OCI-LY7 (cell line): Measurements from ENCODE around the gene SPC24. TPM values are rescaled to one million over a fixed set of nuclear protein-coding genes. Genes with fewer than 3 reads are reported as not detected.
"Not testable (repeated sequence)": the region's sequence is repeated elsewhere in the genome, so short reads cannot be mapped to it uniquely, and the experiment has no call there.

Experiments
- BruUV-seq: library from RNA; stranded (reverse); fragments of 400-500 nt; replicated peaks from 2 replicates; lab custom pipeline; 2021; lab: Mats Ljungman, UMichigan
- CTCF ChIA-PET: fragments of 300-600 bp; sonication (Branson Sonifier 250); formaldehyde crosslinking; loops from one replicate; lab custom pipeline; 2022; ENCODE audit warnings: antibody characterized with exemption; ENCODE audit not compliant: unreplicated experiment; lab: Charles Lee
- POLR2A ChIA-PET: fragments of 300-600 bp; sonication (Branson Sonifier 250); formaldehyde crosslinking; loops from one replicate; lab custom pipeline; 2022; ENCODE audit warnings: antibody characterized with exemption; lab: Charles Lee
- DNase-seq: peaks from one replicate; pipeline ENCODE4 v3.0.0-alpha.2; 2015; ENCODE audit warnings: low spot score
- H2AFZ ChIP-seq: fragments of 200-600 bp; sonication (generic), shearing (Covaris generic); 2 replicates; pipeline ENCODE4 v1.6.1; 2014; ENCODE audit warnings: mild to moderate bottlenecking, antibody characterized with exemption, low read length, moderate library complexity
- H3K27ac ChIP-seq: fragments of 200-600 bp; sonication (generic); 2 replicates; pipeline ENCODE4 v1.5.1; 2014; ENCODE audit warnings: mixed run types, low read depth, mild to moderate bottlenecking, moderate library complexity, low read length, inconsistent platforms; ENCODE audit not compliant: poor library complexity, severe bottlenecking
- H3K36me3 ChIP-seq: fragments of 200-600 bp; sonication (generic); 2 replicates; pipeline ENCODE4 v1.6.1; 2014; ENCODE audit warnings: mild to moderate bottlenecking, antibody characterized with exemption, low read length, moderate library complexity, mixed read lengths; ENCODE audit not compliant: insufficient read depth
- H3K4me1 ChIP-seq: fragments of 200-600 bp; sonication (generic); 2 replicates; pipeline ENCODE4 v1.5.1; 2014; ENCODE audit warnings: mild to moderate bottlenecking, low read length; ENCODE audit not compliant: insufficient read depth, poor library complexity, severe bottlenecking
- H3K4me2 ChIP-seq: fragments of 200-600 bp; sonication (generic); 2 replicates; pipeline ENCODE4 v1.6.1; 2014; ENCODE audit warnings: mild to moderate bottlenecking, low read length
- H3K4me3 ChIP-seq: fragments of 200-600 bp; sonication (generic); 2 replicates; pipeline ENCODE4 v1.5.1; 2014; ENCODE audit warnings: mild to moderate bottlenecking, low read depth, low read length; ENCODE audit not compliant: poor library complexity, severe bottlenecking
- H3K79me2 ChIP-seq: fragments of 200-600 bp; sonication (generic); 2 replicates; pipeline ENCODE4 v1.6.1; 2016; ENCODE audit warnings: low read depth, mild to moderate bottlenecking, low read length, moderate library complexity, mixed read lengths; ENCODE audit not compliant: insufficient read depth
- H3K9me2 ChIP-seq: fragments of 200-600 bp; sonication (generic); 2 replicates; pipeline ENCODE4 v1.6.1; 2016; ENCODE audit warnings: mild to moderate bottlenecking, low read length, mixed read lengths; ENCODE audit not compliant: insufficient read depth
- H3K9me3 ChIP-seq: fragments of 200-600 bp; sonication (generic); 2 replicates; pipeline ENCODE4 v1.6.1; 2014; ENCODE audit warnings: mild to moderate bottlenecking, mixed run types, low read length, mixed read lengths
- H4K20me1 ChIP-seq: fragments of 200-600 bp; sonication (generic); 2 replicates; pipeline ENCODE4 v1.6.1; 2014; ENCODE audit warnings: mild to moderate bottlenecking, antibody characterized with exemption, low read length, moderate library complexity, mixed read lengths; ENCODE audit not compliant: insufficient read depth
- CTCF ChIP-seq: fragments of 200-600 bp; sonication (generic); conservative IDR thresholded peaks from 2 replicates; pipeline ENCODE4 v1.5.1; 2014; ENCODE audit warnings: mild to moderate bottlenecking, antibody characterized with exemption, low read length, moderate library complexity, mixed read lengths
- EZH2phosphoT487 ChIP-seq: fragments of 200-600 bp; sonication (generic); IDR thresholded peaks from 2 replicates; pipeline ENCODE4 v1.6.1; 2018; ENCODE audit warnings: low read depth, borderline replicate concordance, mild to moderate bottlenecking, mixed run types, antibody characterized with exemption, low read length, moderate library complexity, mixed read lengths
- intact Hi-C: fragments of 100-400 bp; cut with micrococcal nuclease; formaldehyde crosslinking; loops from one replicate; pipeline ENCODE4 v1.10.0; 2022; ENCODE audit not compliant: unreplicated experiment
- total RNA-seq, 2 experiments: library from RNA; depleted of rRNA in 1 of 2; stranded (reverse); fragments of >200 nt in 1 of 2; shearing (Covaris generic) in 1 of 2; gene quantifications; 2 replicates each; pipeline ENCODE4 v1.2.3, GENCODE V29; 2014 to 2022

The SPC24 gene
- total RNA-seq, 2 experiments from 2014 or later, result 133 to 184 TPM

GRCh38 chr19:11140896-11141295 is 14.7 kb downstream of the SPC24 start:
- Histone ChIP-seq H3K79me2 (no peaks in the 10 kb centered on the region), H4K20me1 (no peaks in the 10 kb centered on the region; the same call in 1 of the 2 replicates), H3K36me3 (peaks cover 22% of the 10 kb centered on the region), H3K27ac (no peak overlapping the region), H3K9me2 (no peaks in the 10 kb centered on the region), H3K4me1 (peaks cover 35% of the 10 kb centered on the region), H3K4me3 (no peak overlapping the region), H3K9me3 (no peaks in the 10 kb centered on the region), H2AFZ (no peak overlapping the region), H3K4me2 (no peak overlapping the region)
- intact Hi-C loops, result no loop called here
- no TSS peak for BruUV-seq
- POLR2A ChIA-PET, result no interaction called here
- CTCF ChIA-PET, result no interaction called here
- DNase-seq, result no peak
- TF ChIP-seq CTCF, result no peak
- no peak for TF ChIP-seq EZH2phosphoT487

- H3K4me2 ChIP-seq, H3K9me3 ChIP-seq, H3K4me3 ChIP-seq, H4K20me1 ChIP-seq, H2AFZ ChIP-seq, H3K27ac ChIP-seq, BruUV-seq, DNase-seq, intact Hi-C loops, H3K9me2 ChIP-seq, H3K79me2 ChIP-seq, CTCF ChIA-PET: not testable (repeated sequence)
- Histone ChIP-seq H3K36me3 (peaks cover 13% of the 10 kb centered on the region), H3K4me1 (peaks cover 35% of the 10 kb centered on the region)
- POLR2A ChIA-PET, result interaction anchor here (0.7 kb wide), 1 partner anchor 117 kb away, joined by 5 read pairs; no protein-coding TSS in a partner anchor
Observed at GRCh38 chr19:11140023-11140538, 15.5 kb downstream of the SPC24 start.

GRCh38 chr19:11138601-11139300 is 16.8 kb downstream of the SPC24 start:
- TF ChIP-seq EZH2phosphoT487, result no peak
- no peak for TF ChIP-seq CTCF
- Histone ChIP-seq H3K79me2 (no peaks in the 10 kb centered on the region), H3K9me2 (no peaks in the 10 kb centered on the region), H4K20me1 (no peaks in the 10 kb centered on the region), H3K4me3 (no peak overlapping the region), H3K4me1 (peaks cover 34% of the 10 kb centered on the region), H3K27ac (no peak overlapping the region), H3K36me3 (peaks cover 9% of the 10 kb centered on the region), H2AFZ (no peak overlapping the region), H3K4me2 (no peak overlapping the region), H3K9me3 (no peaks in the 10 kb centered on the region)
- no TSS peak for BruUV-seq
- intact Hi-C loops, result no loop called here
- ChIA-PET CTCF (no interaction called here), POLR2A (no interaction called here)
- no peak for DNase-seq
